H1 (cell line): Measurements from ENCODE around the gene MT1H. TPM values are rescaled to one million over a fixed set of nuclear protein-coding genes. Genes with fewer than 3 reads are reported as not detected.

Experiments used
- PHF8 ChIP-seq: fragments of 200-600 bp; sonication (generic); conservative IDR thresholded peaks from 2 replicates; pipeline ENCODE4 v1.7.1; 2012; ENCODE audit warnings: low read depth, mild to moderate bottlenecking, inconsistent platforms, low read length, moderate library complexity
- polyA plus RNA-seq, 7 experiments: library from polyadenylated mRNA; depleted of rRNA in 3 of 7; stranded (reverse) in 5 of 7; unstranded in 2 of 7; fragments of >200 nt in 5 of 7; fragments of 200-250 nt in 2 of 7; gene quantifications; 1 replicate in 5 of 7; 2 replicates in 1 of 7; 4 replicates in 1 of 7; pipeline versions ENCODE4 v1.2.1 to v1.2.3, GENCODE V29; 2011 to 2013; ENCODE audit warnings: missing spikeins in 2 of 7, mixed read lengths in 2 of 7
- total RNA-seq: library from RNA; stranded (reverse); fragmentation: NEBNext Ultra II Directional; extraction: Animal tissue kit (Norgen Biotek cat#: 25700); gene quantifications from 2 replicates; pipeline ENCODE4 v1.2.1, GENCODE V29; 2021

The MT1H gene
- total and polyA plus RNA-seq, 2 of the 8 experiments (the other 6 are each of a cell fraction or from before 2014, with no cell fraction given): 11.9 to 95.7 TPM

- no peak for TF ChIP-seq PHF8
Observed at GRCh38 chr16:56684256-56684925, 14.8 kb downstream of the MT1H start (continued).
